ENCODE measurements around the gene NDRG3. TPM values are rescaled to one million over a fixed set of nuclear protein-coding genes. Genes with fewer than 3 reads are reported as not detected.
A peak's percentile ranks its signal among the peaks of the same experiment; 100 is the strongest.

The NDRG3 gene
- total and polyA plus RNA-seq, 2 of the 4 experiments (the other 2 are of a cell fraction), result 24.8 to 34.2 TPM

GRCh38 chr20:36773597-36774390 is 27.9 kb upstream of the NDRG3 start, which contains the start of gene DSN1 (continued):
- TF ChIP-seq, protein P1, sequence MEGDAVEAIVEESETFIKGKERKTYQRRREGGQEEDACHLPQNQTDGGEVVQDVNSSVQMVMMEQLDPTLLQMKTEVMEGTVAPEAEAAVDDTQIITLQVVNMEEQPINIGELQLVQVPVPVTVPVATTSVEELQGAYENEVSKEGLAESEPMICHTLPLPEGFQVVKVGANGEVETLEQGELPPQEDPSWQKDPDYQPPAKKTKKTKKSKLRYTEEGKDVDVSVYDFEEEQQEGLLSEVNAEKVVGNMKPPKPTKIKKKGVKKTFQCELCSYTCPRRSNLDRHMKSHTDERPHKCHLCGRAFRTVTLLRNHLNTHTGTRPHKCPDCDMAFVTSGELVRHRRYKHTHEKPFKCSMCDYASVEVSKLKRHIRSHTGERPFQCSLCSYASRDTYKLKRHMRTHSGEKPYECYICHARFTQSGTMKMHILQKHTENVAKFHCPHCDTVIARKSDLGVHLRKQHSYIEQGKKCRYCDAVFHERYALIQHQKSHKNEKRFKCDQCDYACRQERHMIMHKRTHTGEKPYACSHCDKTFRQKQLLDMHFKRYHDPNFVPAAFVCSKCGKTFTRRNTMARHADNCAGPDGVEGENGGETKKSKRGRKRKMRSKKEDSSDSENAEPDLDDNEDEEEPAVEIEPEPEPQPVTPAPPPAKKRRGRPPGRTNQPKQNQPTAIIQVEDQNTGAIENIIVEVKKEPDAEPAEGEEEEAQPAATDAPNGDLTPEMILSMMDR (conservative IDR thresholded peaks at IDR 0.05; ENCODE audit: low read depth, low read length), result peak; percentile 71; the same call in 1 of the 2 replicates
- TF ChIP-seq FOS (IDR thresholded peaks at IDR 0.05; ENCODE audit: low read depth, low read length), result no peak
